Fibroblast of pulmonary artery (primary cell): ENCODE measurements around the gene HOOK2.
A peak's percentile ranks its signal among the peaks of the same experiment; 100 is the strongest.

Experiments
- DNase-seq: peaks from one replicate; pipeline ENCODE4 v3.0.0-alpha.2; 2010; ENCODE audit warnings: low read depth
- H3K4me3 ChIP-seq: replicated peaks from 2 replicates; pipeline ENCODE4 v1.5.1; 2011; ENCODE audit warnings: low read depth, mild to moderate bottlenecking, control low read depth, low read length, moderate library complexity
- TF ChIP-seq, protein P1 (sequence below): IDR thresholded peaks from 2 replicates; pipeline ENCODE4 v1.5.1; 2011; ENCODE audit warnings: mild to moderate bottlenecking, control low read depth, low read length, inconsistent platforms; ENCODE audit errors: missing control alignments

The HOOK2 gene

DNA sequence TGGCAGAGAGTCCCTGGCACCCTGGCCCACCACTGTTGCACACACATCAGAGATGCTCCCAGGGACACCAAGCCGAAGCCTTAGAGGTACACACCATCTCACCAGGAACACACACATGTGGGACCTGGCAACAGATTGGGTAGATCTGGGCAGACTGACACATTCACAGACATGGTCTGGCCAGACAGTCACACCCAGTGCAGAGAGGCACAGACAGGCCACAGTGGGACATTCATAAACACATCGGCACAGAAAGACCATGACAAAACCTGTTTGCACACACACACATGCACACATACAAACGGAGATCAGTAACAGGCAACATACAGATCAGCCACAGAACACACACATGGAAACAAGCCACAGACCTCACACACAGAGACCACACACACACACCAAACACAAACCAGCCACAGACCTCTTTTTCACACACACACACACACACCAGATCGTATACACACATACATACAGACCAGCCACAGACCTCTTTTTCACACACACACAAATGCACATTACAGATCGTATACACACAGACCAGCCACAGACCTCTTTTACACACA is 9.6 kb upstream of the HOOK2 start:
- DNase-seq, result no peak
- H3K4me3 ChIP-seq, result no peak overlapping the region

DNA sequence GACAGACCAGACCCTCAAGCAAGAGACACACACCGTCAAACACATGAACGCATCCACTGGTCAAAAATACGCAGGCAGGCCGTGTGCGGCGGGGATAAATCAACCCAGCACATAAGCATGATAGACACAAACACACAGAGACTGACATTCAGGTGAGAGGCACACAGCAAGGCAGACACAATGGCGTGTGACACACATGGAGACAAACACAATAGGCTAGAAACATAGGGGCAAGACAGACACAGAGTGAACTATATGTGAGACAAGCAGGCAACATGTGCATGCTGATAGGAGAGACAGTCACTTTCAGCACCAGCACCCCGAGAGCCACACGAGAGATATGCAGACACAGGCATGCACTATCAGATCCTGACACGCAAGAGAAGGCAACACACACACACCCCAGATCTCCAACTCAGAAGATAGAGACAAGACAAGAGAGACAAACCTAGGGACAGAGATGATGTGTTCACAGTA is 9.1 kb upstream of the HOOK2 start:
- no peak overlapping the region for H3K4me3 ChIP-seq
- no peak for DNase-seq
- TF ChIP-seq, protein P1, sequence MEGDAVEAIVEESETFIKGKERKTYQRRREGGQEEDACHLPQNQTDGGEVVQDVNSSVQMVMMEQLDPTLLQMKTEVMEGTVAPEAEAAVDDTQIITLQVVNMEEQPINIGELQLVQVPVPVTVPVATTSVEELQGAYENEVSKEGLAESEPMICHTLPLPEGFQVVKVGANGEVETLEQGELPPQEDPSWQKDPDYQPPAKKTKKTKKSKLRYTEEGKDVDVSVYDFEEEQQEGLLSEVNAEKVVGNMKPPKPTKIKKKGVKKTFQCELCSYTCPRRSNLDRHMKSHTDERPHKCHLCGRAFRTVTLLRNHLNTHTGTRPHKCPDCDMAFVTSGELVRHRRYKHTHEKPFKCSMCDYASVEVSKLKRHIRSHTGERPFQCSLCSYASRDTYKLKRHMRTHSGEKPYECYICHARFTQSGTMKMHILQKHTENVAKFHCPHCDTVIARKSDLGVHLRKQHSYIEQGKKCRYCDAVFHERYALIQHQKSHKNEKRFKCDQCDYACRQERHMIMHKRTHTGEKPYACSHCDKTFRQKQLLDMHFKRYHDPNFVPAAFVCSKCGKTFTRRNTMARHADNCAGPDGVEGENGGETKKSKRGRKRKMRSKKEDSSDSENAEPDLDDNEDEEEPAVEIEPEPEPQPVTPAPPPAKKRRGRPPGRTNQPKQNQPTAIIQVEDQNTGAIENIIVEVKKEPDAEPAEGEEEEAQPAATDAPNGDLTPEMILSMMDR, result no peak

More for the DNA sequence above, 9.6 kb upstream of the HOOK2 start:
- TF ChIP-seq, protein P1, result no peak

DNA sequence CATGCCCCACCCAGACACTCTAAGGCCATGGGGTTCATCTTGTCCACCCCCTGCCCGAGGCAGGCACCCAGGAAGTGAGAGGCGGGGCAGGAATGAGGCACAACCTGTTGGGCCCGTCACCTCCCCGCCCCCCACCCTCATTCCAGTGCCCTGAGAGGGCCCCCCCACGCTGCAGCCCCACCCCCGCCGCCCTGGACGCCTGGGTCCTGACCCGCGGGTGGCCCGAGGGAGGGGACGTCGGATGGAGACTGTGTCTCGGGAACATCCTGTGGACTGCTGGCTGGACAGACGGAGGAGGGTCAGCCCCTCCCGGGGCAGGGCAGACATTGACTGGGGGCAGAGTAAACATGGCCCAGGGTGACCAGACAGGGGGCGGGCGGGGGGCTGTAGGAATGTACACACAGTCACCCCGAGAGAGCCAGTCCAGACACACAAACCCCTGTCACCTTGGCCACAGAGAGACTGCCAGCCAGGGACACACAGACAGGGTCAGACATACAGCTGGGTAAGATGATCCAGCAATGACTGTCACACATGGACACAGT is 8.6 kb upstream of the HOOK2 start:
- no peak overlapping the region for H3K4me3 ChIP-seq
- TF ChIP-seq, protein P1, result no peak
- no peak for DNase-seq

DNA sequence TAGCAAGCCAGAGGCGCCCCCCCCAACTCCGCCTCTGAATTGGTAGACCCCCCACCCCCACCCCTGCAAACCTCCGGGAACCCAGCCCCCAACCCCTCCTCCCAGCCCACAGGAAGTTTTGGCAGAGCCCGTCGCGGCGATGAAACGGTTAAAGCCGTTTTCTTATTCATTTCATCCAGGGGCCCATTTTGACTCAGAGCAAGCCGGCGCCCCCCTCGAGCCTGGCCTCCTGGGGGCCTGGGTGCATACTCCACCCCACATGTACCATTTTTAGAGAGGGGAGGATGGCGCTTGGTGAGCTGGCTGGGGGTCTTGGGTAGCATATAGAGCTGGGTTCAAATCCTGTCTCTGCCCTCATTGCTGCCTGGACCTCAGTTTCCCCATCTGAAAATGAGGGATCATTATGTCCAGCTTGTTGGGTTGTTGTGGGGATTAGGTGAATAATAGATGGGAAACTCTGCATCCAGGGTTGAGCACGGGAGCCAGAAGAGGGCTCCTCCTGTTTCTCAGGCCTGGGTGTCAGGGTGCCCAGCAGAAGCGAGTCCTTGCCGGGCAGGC is 8.0 kb upstream of the HOOK2 start:
- no peak for DNase-seq
- TF ChIP-seq, protein P1, result no peak
- peak overlapping the region; percentile 49 for H3K4me3 ChIP-seq

DNA sequence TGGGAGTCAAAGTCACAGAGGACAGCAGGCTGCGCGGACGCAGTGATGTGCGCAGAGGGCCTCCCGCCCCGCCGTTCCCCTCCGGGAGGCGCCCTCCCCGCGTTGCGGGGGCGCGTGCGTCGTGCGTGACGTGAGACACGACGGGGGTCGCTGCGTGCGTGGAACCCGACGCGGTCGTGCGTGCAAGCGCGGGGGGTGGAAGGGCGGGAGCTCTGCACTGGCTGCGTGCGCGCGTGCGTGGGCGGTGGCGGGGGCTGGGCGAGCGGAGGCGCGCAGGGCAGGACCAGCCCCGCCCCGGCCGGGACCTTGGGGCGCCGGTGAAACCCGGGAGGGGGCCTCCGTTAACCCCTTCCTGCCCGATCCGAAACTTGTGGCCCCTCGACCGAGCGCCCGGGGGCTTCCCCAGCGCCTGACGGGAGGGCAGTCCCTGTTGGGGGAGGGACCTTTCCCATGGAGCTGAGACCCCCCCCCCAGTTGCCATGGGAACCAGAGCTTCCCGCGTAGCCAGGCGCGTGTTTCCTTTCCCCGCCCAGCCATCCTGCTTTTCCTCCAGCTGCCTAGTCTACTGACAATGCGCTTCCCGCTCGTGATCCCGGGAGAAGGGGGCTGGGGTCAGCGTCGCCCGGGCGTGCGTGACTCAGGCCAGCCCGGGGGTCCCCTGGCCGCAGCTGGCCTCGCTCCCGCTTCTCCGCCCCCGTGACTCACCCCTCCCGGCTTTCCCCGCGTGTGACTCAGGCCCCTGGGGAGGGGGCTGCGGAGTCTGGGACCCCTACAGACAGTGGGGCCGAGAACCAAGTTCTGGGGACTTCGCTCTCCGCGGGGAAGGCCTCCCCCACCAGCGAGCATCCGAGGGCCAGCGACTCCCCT is 7.3 kb upstream of the HOOK2 start:
- peak overlapping the region; percentile 49 for H3K4me3 ChIP-seq
- peak; percentile 92 for DNase-seq
- TF ChIP-seq, protein P1, result no peak

DNA sequence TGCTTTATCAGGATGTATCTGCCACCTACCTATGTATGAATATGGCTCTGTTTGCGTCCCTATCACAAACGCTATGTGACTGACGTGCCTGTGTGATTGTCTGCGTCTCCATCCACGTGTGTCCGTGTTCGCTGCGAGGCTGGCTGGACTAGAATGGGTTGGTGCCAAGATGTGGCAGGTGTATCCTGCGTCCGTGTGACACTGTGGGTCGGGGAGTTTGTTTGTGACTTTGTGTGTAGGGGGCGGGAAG is 6.7 kb upstream of the HOOK2 start:
- no peak for DNase-seq
- TF ChIP-seq, protein P1, result no peak
- peak overlapping the region; percentile 49 for H3K4me3 ChIP-seq
